ENCODE data around the gene SEPSECS.

SEPSECS gene

GRCh38 chr4:25110527-25111329, 49.5 kb downstream of the SEPSECS start:
- no peak for TF ChIP-seq CTCF (IDR thresholded peaks at IDR 0.05; ENCODE audit: low read depth, low read length)
- H3K4me3 ChIP-seq (ENCODE audit: low read depth, low read length), result no peak overlapping the region

GRCh38 chr4:25109511-25109910, 50.7 kb downstream of the SEPSECS start:
- no peak overlapping the region for H3K4me3 ChIP-seq (ENCODE audit: low read depth, low read length)
- no peak for TF ChIP-seq CTCF (IDR thresholded peaks at IDR 0.05; ENCODE audit: low read depth, low read length)

GRCh38 chr4:25108556-25108955, 51.7 kb downstream of the SEPSECS start:
- no peak for TF ChIP-seq CTCF (IDR thresholded peaks at IDR 0.05; ENCODE audit: low read depth, low read length)
- no peak overlapping the region for H3K4me3 ChIP-seq (ENCODE audit: low read depth, low read length)

- TF ChIP-seq CTCF (IDR thresholded peaks at IDR 0.05; ENCODE audit: low read depth, low read length), result no peak
- H3K4me3 ChIP-seq (ENCODE audit: low read depth, low read length), result no peak overlapping the region
These were observed 52.3 kb downstream of the SEPSECS start for GRCh38 chr4:25107827-25108516.

GRCh38 chr4:25106363-25107151, 53.7 kb downstream of the SEPSECS start:
- TF ChIP-seq CTCF (IDR thresholded peaks at IDR 0.05; ENCODE audit: low read depth, low read length), result no peak
- H3K4me3 ChIP-seq (ENCODE audit: low read depth, low read length), result no peak overlapping the region

- no peak for TF ChIP-seq CTCF (IDR thresholded peaks at IDR 0.05; ENCODE audit: low read depth, low read length)
- no peak overlapping the region for H3K4me3 ChIP-seq (ENCODE audit: low read depth, low read length)
These were observed 55.7 kb downstream of the SEPSECS start for GRCh38 chr4:25104591-25104990.

Measured in WI38 (cell line).